Right lobe of liver (tissue), 6 donors: ENCODE results near the gene PAGE2B. TPM values are rescaled to one million over a fixed set of nuclear protein-coding genes. Genes with fewer than 3 reads are reported as not detected.

Experiments used
- ATAC-seq, 4 donors: fragments of 200-7000 bp; cut with Tn5 transposase; one replicate each; pipeline ENCODE4 v1.9.1; 2020; ENCODE audit warnings: mild to moderate bottlenecking in 4 of 4, moderate library complexity in 4 of 4
- DNase-seq, 3 donors: peaks; one replicate each; pipeline ENCODE4 v3.0.0-alpha.2; 2020
- H3K27ac ChIP-seq, 3 donors: fragments of 200-600 bp; one replicate each; pipeline ENCODE4 v1.8.0; 2022
- H3K27me3 ChIP-seq, 2 donors: fragments of 200-600 bp; one replicate each; pipeline ENCODE4 v1.8.0; 2022
- H3K36me3 ChIP-seq, 4 donors: fragments of 200-600 bp; sonication (generic) in 1 of 4; one replicate each; pipeline versions ENCODE4 v1.5.1 to v1.8.0; 2017 to 2022; ENCODE audit warnings: control low read depth in 1 of 4
- H3K4me1 ChIP-seq, 4 donors: fragments of 200-600 bp; sonication (generic) in 1 of 4; one replicate each; pipeline versions ENCODE4 v1.5.1 to v1.8.0; 2017 to 2022; ENCODE audit warnings: control low read depth in 1 of 4
- H3K4me3 ChIP-seq, 3 donors: fragments of 200-600 bp; one replicate each; pipeline ENCODE4 v1.8.0; 2022
- H3K9me3 ChIP-seq, 4 donors: fragments of 200-600 bp; sonication (generic) in 1 of 4; one replicate each; pipeline versions ENCODE4 v1.5.1 to v1.8.0; 2017 to 2022; ENCODE audit warnings: control low read depth in 1 of 4
- CTCF ChIP-seq, 4 donors: fragments of 200-600 bp in 3 of 4; fragments of 450-650 bp in 1 of 4; IDR thresholded peaks; one replicate each; pipeline versions ENCODE4 v1.5.1 to v1.8.0; 2016 to 2022; ENCODE audit warnings: antibody characterized with exemption in 4 of 4, mild to moderate bottlenecking in 2 of 4
- POLR2A ChIP-seq: fragments of 450-650 bp; IDR thresholded peaks from one replicate; pipeline ENCODE4 v1.6.1; 2017; ENCODE audit warnings: antibody characterized with exemption, mild to moderate bottlenecking
- WGBS: methylation state at CpG from one replicate; pipeline ENCODE4 v1.1.6; 2018; ENCODE audit warnings: low coverage, low lambda C conversion rate; ENCODE audit not compliant: insufficient coverage; ENCODE audit errors: missing lambda C conversion rate; 5-methylcytosine and 5-hydroxymethylcytosine counted together
- intact Hi-C, 2 donors: fragments of 100-400 bp; cut with DNase I; formaldehyde crosslinking; loops; one replicate each; pipeline versions ENCODE4 v1.11.2 to v1.14.1; 2022
- total RNA-seq, 6 experiments: library from RNA; depleted of rRNA in 2 of 6; stranded (reverse); fragments of >200 nt in 2 of 6; fragmentation: NEBNext Ultra II Directional in 3 of 6; extraction: Animal tissue kit (Norgen Biotek cat#: 25700) in 3 of 6; gene quantifications; one replicate each; pipeline versions ENCODE4 v1.1.0 to v1.2.4, GENCODE V29; 2016 to 2023
- donor health status: DM: no; HTN: yes; CAD: no.
- donor health status: DM: no; HTN: no; CAD: no.
- donor health status: DM: no; HTN: no; CAD: no.
- donor health status: DM: no; HTN: yes; CAD: no.
- donor health status: DM: no; HTN: yes; CAD: no.

Gene PAGE2B
- total RNA-seq, 6 experiments from 2014 or later, result not detected

DNA sequence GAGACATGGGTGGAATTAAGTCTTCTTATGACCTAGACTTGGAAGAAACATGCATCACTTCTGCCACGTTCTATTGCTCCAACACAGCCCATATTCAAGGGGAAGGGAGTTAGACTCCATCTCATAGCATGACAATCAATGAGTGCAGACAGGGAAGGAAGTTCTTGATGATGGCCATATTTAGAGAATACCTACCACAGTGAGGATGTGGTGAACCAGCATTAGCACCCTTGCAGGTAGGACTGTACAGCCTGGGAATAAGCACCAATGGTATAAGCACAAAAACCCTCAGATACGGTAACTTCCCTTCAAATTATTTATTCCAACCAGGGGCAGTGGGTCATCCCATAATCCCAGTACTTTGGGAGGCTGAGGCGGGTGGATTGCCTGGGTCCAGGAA, 43.7 kb downstream of the PAGE2B start:
- Histone ChIP-seq H3K4me3 (no peak overlapping the region), H3K4me1 (no peaks in the 10 kb centered on the region), H3K36me3 (no peaks in the 10 kb centered on the region), H3K9me3 (no peaks in the 10 kb centered on the region), H3K27me3 (no peaks in the 10 kb centered on the region), H3K27ac (no peak overlapping the region)
- ATAC-seq (no peak), DNase-seq (no peak)
- TF ChIP-seq CTCF (IDR thresholded peaks at IDR 0.05) (no peak), POLR2A (no peak)
- WGBS, result 77% methylated on average over 2 of the region's 3 CpGs
- intact Hi-C loops, result no loop called here

- no peak overlapping the region for H3K4me3 ChIP-seq
- H3K27ac ChIP-seq, result no peak overlapping the region
- no peak for TF ChIP-seq CTCF (IDR thresholded peaks at IDR 0.05)
- TF ChIP-seq POLR2A, result no peak
- H3K36me3 ChIP-seq, result no peaks in the 10 kb centered on the region
- no peaks in the 10 kb centered on the region for H3K4me1 ChIP-seq
- intact Hi-C loops, result no loop called here
- ATAC-seq (peak in 1 of 4 donors; percentile 43), DNase-seq (no peak)
- H3K9me3 ChIP-seq, result no peaks in the 10 kb centered on the region
- H3K27me3 ChIP-seq, result no peaks in the 10 kb centered on the region
Observed at GRCh38 chrX:55119271-55119670, 44.4 kb downstream of the PAGE2B start.

GRCh38 chrX:55119712-55120111, 44.9 kb downstream of the PAGE2B start:
- intact Hi-C loops, result no loop called here

DNA sequence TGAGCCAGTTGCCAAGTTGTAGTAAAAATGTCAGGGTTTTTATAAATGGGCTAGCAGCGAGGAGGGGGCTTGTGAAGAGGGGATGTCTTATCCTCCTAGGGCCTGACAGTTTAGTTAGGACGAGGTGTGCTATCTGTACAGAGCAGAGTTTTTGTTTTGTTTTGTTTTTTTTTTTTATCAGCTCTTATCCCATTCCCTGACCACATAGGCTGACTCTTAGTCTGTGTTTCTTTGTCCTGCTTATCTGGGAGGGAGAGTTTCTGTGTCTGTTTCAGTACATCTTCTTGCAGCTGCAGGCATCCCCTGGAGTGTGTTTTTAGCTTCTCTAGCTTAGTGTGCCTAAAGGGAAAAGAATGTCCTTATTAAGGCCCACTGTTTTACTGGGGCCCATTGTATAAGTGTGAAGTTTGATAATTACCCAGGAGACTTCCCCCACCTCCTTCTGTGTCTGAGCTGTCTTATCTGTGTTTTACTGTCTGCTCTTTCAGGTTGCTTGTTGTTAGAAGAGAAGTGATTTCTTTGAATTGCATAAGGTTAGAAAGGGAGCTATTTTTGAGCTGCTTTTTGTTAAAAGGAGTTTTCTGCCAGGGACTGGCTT, 46.0 kb downstream of the PAGE2B start:
- intact Hi-C loops, result no loop called here

More at GRCh38 chrX:55119712-55120111, 44.9 kb downstream of the PAGE2B start:
- DNase-seq (no peak), ATAC-seq (no peak)
- H3K27ac ChIP-seq, result no peak overlapping the region
- no peak overlapping the region for H3K4me3 ChIP-seq
- H3K4me1 ChIP-seq, result no peaks in the 10 kb centered on the region
- no peaks in the 10 kb centered on the region for H3K27me3 ChIP-seq
- TF ChIP-seq CTCF (IDR thresholded peaks at IDR 0.05), result no peak
- no peak for TF ChIP-seq POLR2A
- no peaks in the 10 kb centered on the region for H3K36me3 ChIP-seq
- H3K9me3 ChIP-seq, result no peaks in the 10 kb centered on the region
- WGBS, result 29% methylated on average over 1 of the region's 1 CpG

More for the DNA sequence above, 46.0 kb downstream of the PAGE2B start:
- Histone ChIP-seq H3K4me1 (no peaks in the 10 kb centered on the region), H3K9me3 (no peaks in the 10 kb centered on the region), H3K27ac (no peak overlapping the region), H3K4me3 (no peak overlapping the region), H3K27me3 (no peaks in the 10 kb centered on the region), H3K36me3 (no peaks in the 10 kb centered on the region)
- no peak for DNase-seq
- WGBS, result 23% methylated on average over 2 of the region's 2 CpGs
- TF ChIP-seq CTCF (IDR thresholded peaks at IDR 0.05) (no peak), POLR2A (no peak)
- no peak for ATAC-seq
